ENCODE data around the gene ARHGAP15.

DNA sequence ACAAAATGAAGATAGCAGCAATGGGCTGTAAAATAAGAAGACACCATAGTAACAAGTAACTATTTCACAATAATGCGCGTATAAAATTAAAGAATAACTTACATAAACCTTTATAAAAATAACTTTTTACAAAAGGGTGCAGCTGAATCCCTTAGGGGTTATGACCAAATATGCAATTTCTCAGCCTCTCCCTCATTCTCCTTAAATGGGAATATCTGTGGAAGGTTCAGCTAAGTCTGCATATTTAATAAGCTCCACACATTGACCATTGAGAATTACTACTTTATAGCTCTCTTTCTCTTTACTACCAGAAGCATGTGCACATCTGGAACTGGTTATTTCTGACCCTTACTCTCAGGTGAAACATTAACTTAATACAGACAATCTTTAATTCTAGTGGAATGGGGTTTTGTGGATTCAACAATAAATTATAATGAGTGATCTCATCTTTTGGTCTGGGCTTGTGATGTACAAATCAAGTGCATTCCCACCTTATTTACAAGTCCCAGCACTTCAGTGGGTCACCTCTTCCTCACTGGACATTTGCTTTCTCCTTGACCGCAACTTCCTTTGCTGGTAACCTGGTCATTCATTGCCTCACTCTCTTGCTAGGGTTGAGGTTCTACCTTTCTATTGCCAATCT is 15.7 kb downstream of the ARHGAP15 start:
- TF ChIP-seq, protein P1, sequence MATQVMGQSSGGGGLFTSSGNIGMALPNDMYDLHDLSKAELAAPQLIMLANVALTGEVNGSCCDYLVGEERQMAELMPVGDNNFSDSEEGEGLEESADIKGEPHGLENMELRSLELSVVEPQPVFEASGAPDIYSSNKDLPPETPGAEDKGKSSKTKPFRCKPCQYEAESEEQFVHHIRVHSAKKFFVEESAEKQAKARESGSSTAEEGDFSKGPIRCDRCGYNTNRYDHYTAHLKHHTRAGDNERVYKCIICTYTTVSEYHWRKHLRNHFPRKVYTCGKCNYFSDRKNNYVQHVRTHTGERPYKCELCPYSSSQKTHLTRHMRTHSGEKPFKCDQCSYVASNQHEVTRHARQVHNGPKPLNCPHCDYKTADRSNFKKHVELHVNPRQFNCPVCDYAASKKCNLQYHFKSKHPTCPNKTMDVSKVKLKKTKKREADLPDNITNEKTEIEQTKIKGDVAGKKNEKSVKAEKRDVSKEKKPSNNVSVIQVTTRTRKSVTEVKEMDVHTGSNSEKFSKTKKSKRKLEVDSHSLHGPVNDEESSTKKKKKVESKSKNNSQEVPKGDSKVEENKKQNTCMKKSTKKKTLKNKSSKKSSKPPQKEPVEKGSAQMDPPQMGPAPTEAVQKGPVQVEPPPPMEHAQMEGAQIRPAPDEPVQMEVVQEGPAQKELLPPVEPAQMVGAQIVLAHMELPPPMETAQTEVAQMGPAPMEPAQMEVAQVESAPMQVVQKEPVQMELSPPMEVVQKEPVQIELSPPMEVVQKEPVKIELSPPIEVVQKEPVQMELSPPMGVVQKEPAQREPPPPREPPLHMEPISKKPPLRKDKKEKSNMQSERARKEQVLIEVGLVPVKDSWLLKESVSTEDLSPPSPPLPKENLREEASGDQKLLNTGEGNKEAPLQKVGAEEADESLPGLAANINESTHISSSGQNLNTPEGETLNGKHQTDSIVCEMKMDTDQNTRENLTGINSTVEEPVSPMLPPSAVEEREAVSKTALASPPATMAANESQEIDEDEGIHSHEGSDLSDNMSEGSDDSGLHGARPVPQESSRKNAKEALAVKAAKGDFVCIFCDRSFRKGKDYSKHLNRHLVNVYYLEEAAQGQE (IDR thresholded peaks at IDR 0.05; ENCODE audit: unreplicated experiment), result no peak
- TF ChIP-seq, protein P2, sequence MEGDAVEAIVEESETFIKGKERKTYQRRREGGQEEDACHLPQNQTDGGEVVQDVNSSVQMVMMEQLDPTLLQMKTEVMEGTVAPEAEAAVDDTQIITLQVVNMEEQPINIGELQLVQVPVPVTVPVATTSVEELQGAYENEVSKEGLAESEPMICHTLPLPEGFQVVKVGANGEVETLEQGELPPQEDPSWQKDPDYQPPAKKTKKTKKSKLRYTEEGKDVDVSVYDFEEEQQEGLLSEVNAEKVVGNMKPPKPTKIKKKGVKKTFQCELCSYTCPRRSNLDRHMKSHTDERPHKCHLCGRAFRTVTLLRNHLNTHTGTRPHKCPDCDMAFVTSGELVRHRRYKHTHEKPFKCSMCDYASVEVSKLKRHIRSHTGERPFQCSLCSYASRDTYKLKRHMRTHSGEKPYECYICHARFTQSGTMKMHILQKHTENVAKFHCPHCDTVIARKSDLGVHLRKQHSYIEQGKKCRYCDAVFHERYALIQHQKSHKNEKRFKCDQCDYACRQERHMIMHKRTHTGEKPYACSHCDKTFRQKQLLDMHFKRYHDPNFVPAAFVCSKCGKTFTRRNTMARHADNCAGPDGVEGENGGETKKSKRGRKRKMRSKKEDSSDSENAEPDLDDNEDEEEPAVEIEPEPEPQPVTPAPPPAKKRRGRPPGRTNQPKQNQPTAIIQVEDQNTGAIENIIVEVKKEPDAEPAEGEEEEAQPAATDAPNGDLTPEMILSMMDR (conservative IDR thresholded peaks at IDR 0.05; ENCODE audit: low read depth in 2 of 2), result no peak
- no peak for TF ChIP-seq ETS1 (IDR thresholded peaks at IDR 0.05)
- no peak for TF ChIP-seq EZH2 (IDR thresholded peaks at IDR 0.05; ENCODE audit: low read depth, unreplicated experiment)
- TF ChIP-seq JUNB (IDR thresholded peaks at IDR 0.05; ENCODE audit: unreplicated experiment), result no peak
- TF ChIP-seq POLR2AphosphoS5 (IDR thresholded peaks at IDR 0.05; ENCODE audit: low read depth), result no peak

Data from GM23338 (cell line).